ENCODE data around the gene CD1C. TPM values are rescaled to one million over a fixed set of nuclear protein-coding genes. Genes with fewer than 3 reads are reported as not detected.

CD1C gene
- total and polyA plus RNA-seq, 2 of the 8 experiments (the other 6 are each of a cell fraction or from before 2014, with no cell fraction given), result 0.06 to 0.35 TPM

DNA sequence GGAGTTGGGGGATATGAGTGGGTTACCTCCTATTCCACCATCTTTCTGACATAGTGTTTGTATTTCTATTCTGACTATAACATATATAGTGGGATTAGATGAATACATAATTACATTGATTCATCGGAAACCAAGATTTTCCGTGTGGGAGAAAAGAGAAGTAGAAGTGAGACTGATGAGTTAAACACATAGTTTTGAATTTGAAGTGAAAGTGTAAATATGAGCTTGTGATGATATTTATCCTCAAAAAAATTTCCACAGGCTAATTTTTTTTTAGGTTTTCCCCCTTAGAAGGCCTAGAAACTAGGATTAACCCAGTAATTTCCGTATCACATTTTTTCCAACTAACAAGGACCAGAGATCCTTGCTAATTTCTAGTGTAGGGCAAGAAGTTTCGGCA is 34.7 kb downstream of the CD1C start:
- H3K56ac ChIP-seq (replicated peaks; ENCODE audit: insufficient read length, low read depth, low read length), result no peak overlapping the region
- CTCF ChIA-PET (ENCODE audit: partially characterized antibody), result interaction anchor here (2.2 kb wide), 1 partner anchor 121 kb away, joined by 4 read pairs; no protein-coding TSS in a partner anchor
- no peaks in the 10 kb centered on the region for H3K4me1 ChIP-seq (replicated peaks in 1 of 4; ENCODE audit: control insufficient read depth in 3 of 4, insufficient read depth in 4 of 4, low read length in 3 of 4)
- H2AFZ ChIP-seq (ENCODE audit: low read length), result no peak overlapping the region
- DNase-seq (ENCODE audit: low read depth in 1 of 2, low spot score in 2 of 2) (no peak), FAIRE-seq (no peak)
- no peak overlapping the region for H3K4ac ChIP-seq (replicated peaks; ENCODE audit: insufficient read length, low read depth, low read length)
- no peak overlapping the region for H3K18ac ChIP-seq (ENCODE audit: extremely low read depth, low read length)
- no peaks in the 10 kb centered on the region for H3K23me2 ChIP-seq (ENCODE audit: low read depth, low read length)
- no peak overlapping the region for H3K14ac ChIP-seq (ENCODE audit: insufficient read length)
- no peak overlapping the region for H2BK12ac ChIP-seq (ENCODE audit: low read depth, low read length)
- H4K8ac ChIP-seq (ENCODE audit: extremely low read depth, insufficient read depth, low read length), result no peak overlapping the region
- no peak overlapping the region for H2BK120ac ChIP-seq (replicated peaks; ENCODE audit: low read depth, low read length)
- POLR2A ChIA-PET (ENCODE audit: partially characterized antibody), result no interaction called here
- no peak for TF ChIP-seq GABPA (IDR thresholded peaks at IDR 0.05; ENCODE audit: borderline replicate concordance, insufficient read depth, low read length)
- no peak for TF ChIP-seq FOSL1 (IDR thresholded peaks at IDR 0.05; ENCODE audit: insufficient read depth, low read depth, low read length)
- no peak for TF ChIP-seq SRF (IDR thresholded peaks at IDR 0.05; ENCODE audit: low read depth, low read length)
- TF ChIP-seq JUN (IDR thresholded peaks at IDR 0.05; ENCODE audit: low read depth, low read length), result no peak
- no peak for TF ChIP-seq RNF2 (IDR thresholded peaks at IDR 0.05; ENCODE audit: borderline replicate concordance, low read depth, low read length, missing control alignments, poor library complexity, severe bottlenecking)
- TF ChIP-seq HDAC2 (IDR thresholded peaks at IDR 0.05; ENCODE audit: borderline replicate concordance in 1 of 2, low read depth in 2 of 2, low read length in 2 of 2), result no peak
- no peak for TF ChIP-seq TCF12 (IDR thresholded peaks at IDR 0.05; ENCODE audit: low read depth, low read length)
- no peak for TF ChIP-seq JUND (IDR thresholded peaks at IDR 0.05; ENCODE audit: low read length)
- H3K4me3 ChIP-seq (ENCODE audit: extremely low read depth in 1 of 4, insufficient read depth in 2 of 4, low read depth in 3 of 4, low read length in 4 of 4), result no peak overlapping the region
- no peaks in the 10 kb centered on the region for H3K36me3 ChIP-seq (ENCODE audit: control insufficient read depth in 2 of 4, insufficient read depth in 4 of 4, low read length in 3 of 4)
- no peaks in the 10 kb centered on the region for H3K27me3 ChIP-seq (replicated peaks in 1 of 4; ENCODE audit: control insufficient read depth in 3 of 4, extremely low read depth in 1 of 4, insufficient read depth in 3 of 4, low read length in 3 of 4)
- H2BK20ac ChIP-seq (ENCODE audit: low read length), result no peak overlapping the region
- H4K5ac ChIP-seq (ENCODE audit: insufficient read length, low read depth, low read length), result no peak overlapping the region
- no peak overlapping the region for H2BK15ac ChIP-seq (ENCODE audit: low read length)
- H3K9ac ChIP-seq (replicated peaks in 1 of 4; ENCODE audit: extremely low read depth in 1 of 4, low read depth in 3 of 4, low read length in 3 of 4), result no peak overlapping the region
- H4K91ac ChIP-seq (replicated peaks; ENCODE audit: insufficient read length, low read length), result no peak overlapping the region
- 94% methylated on average over 4 of the region's 4 CpGs; no CpG with 5 or more reads in 1 of the 2 experiments for WGBS, 2 experiments (ENCODE audit: extremely low coverage in 1 of 2, insufficient coverage in 1 of 2, insufficient read length in 1 of 2, insufficient replicate concordance in 2 of 2, low coverage in 1 of 2, low lambda C conversion rate in 2 of 2, missing lambda C conversion rate in 1 of 2)
- H3K23ac ChIP-seq (ENCODE audit: insufficient read length), result no peak overlapping the region
- H2AK5ac ChIP-seq (ENCODE audit: low read depth, low read length), result no peak overlapping the region
- no peaks in the 10 kb centered on the region for H3K79me1 ChIP-seq (ENCODE audit: low read depth, low read length)
- H4K20me1 ChIP-seq (replicated peaks in 1 of 2; ENCODE audit: control insufficient read depth in 1 of 2, insufficient read depth in 2 of 2, low read length in 2 of 2), result no peaks in the 10 kb centered on the region
- no peak overlapping the region for H2BK5ac ChIP-seq (ENCODE audit: low read depth, low read length)
- no peak overlapping the region for H3K4me2 ChIP-seq (ENCODE audit: insufficient read depth in 1 of 2, low read depth in 2 of 2, low read length in 2 of 2)
- no peak overlapping the region for H3K27ac ChIP-seq (ENCODE audit: low read depth, low read length)
- no peaks in the 10 kb centered on the region; a peak in 1 of 4 replicates for H3K9me3 ChIP-seq (ENCODE audit: insufficient read depth in 2 of 2, low read depth in 1 of 2, low read length in 1 of 2)
- no peaks in the 10 kb centered on the region for H3K79me2 ChIP-seq (ENCODE audit: control insufficient read depth in 1 of 2, insufficient read depth in 2 of 2, low read length in 2 of 2)
